Endothelial cell of umbilical vein (primary cell): ENCODE results near the gene LHFPL6. TPM values are rescaled to one million over a fixed set of nuclear protein-coding genes. Genes with fewer than 3 reads are reported as not detected.

Source experiments
- BruUV-seq: library from RNA; stranded (reverse); fragments of 400-500 nt; replicated peaks from 2 replicates; lab custom pipeline; 2021; lab: Mats Ljungman, UMichigan
- CTCF ChIA-PET: fragments of 300-600, 350-600 bp; sonication (Branson Sonifier 250); formaldehyde crosslinking; loops from one replicate; lab custom pipeline; 2021; ENCODE audit warnings: antibody characterized with exemption, inconsistent platforms; lab: Charles Lee
- POLR2A ChIA-PET: fragments of 300-600, 350-600 bp; sonication (Branson Sonifier 250); formaldehyde crosslinking; loops from one replicate; lab custom pipeline; 2021; ENCODE audit warnings: antibody characterized with exemption, inconsistent platforms; lab: Charles Lee
- DNase-seq: peaks from one replicate; pipeline ENCODE4 v3.0.0-alpha.2; 2011; ENCODE audit warnings: low read depth, low spot score
- FAIRE-seq: peaks from 2 replicates; lab custom pipeline; 2011; peaks lifted over from hg19 to GRCh38; lab: Jason Lieb, UNC
- H2AFZ ChIP-seq: 2 replicates; pipeline ENCODE4 v1.6.0; 2012; ENCODE audit warnings: low read depth, low read length, control low read depth, inconsistent platforms
- H3K27ac ChIP-seq: 2 replicates; pipeline ENCODE4 v1.5.1; 2011; ENCODE audit warnings: low read depth, mild to moderate bottlenecking, control low read depth, low read length, moderate library complexity; ENCODE audit not compliant: insufficient read depth
- H3K27me3 ChIP-seq, 2 experiments: 2 replicates each; pipeline versions ENCODE4 v1.6.0 to v1.6.1; 2011; ENCODE audit warnings: low read length in 2 of 2, mixed read lengths in 1 of 2; ENCODE audit not compliant: control insufficient read depth in 2 of 2, insufficient read depth in 2 of 2
- H3K36me3 ChIP-seq, 2 experiments: 2 replicates in 1 of 2; 3 replicates in 1 of 2; pipeline ENCODE4 v1.5.1; 2011; ENCODE audit warnings: low read length in 2 of 2, mild to moderate bottlenecking in 1 of 2, moderate library complexity in 1 of 2; ENCODE audit not compliant: control insufficient read depth in 2 of 2, insufficient read depth in 2 of 2; ENCODE audit errors: extremely low read depth in 1 of 2
- H3K4me1 ChIP-seq: 3 replicates; pipeline ENCODE4 v1.5.1; 2011; ENCODE audit warnings: mild to moderate bottlenecking, low read length; ENCODE audit not compliant: control insufficient read depth, insufficient read depth; ENCODE audit errors: extremely low read depth
- H3K4me2 ChIP-seq: 2 replicates; pipeline ENCODE4 v1.6.1; 2011; ENCODE audit warnings: low read length, control low read depth, mixed read lengths; ENCODE audit not compliant: insufficient read depth
- H3K4me3 ChIP-seq, 3 experiments: fragments of 200-600 bp in 1 of 3; sonication (generic), shearing (Covaris generic) in 1 of 3; replicated peaks in 1 of 3; 2 replicates each; pipeline ENCODE4 v1.5.1; 2011 to 2016; ENCODE audit warnings: control low read depth in 3 of 3, low read length in 3 of 3, mild to moderate bottlenecking in 2 of 3, inconsistent platforms in 1 of 3, low read depth in 1 of 3, moderate library complexity in 1 of 3; ENCODE audit not compliant: insufficient read depth in 1 of 3
- H3K79me2 ChIP-seq: 2 replicates; pipeline ENCODE4 v1.6.0; 2012; ENCODE audit warnings: low read length, inconsistent platforms; ENCODE audit not compliant: control insufficient read depth, insufficient read depth
- H3K9ac ChIP-seq: replicated peaks from 2 replicates; pipeline ENCODE3; 2011; ENCODE audit warnings: low read length, control low read depth; ENCODE audit not compliant: insufficient read depth; ENCODE audit errors: extremely low read depth
- H3K9me1 ChIP-seq: replicated peaks from 3 replicates; pipeline ENCODE4 v1.6.0; 2011; ENCODE audit warnings: mild to moderate bottlenecking, low read length; ENCODE audit not compliant: control insufficient read depth, insufficient read depth; ENCODE audit errors: extremely low read depth
- H3K9me3 ChIP-seq: replicated peaks from 2 replicates; pipeline ENCODE4 v1.5.1; 2012; ENCODE audit warnings: low read length, inconsistent platforms; ENCODE audit not compliant: control insufficient read depth, insufficient read depth
- H4K20me1 ChIP-seq: replicated peaks from 2 replicates; pipeline ENCODE3; 2011; ENCODE audit warnings: mild to moderate bottlenecking, low read length; ENCODE audit not compliant: control insufficient read depth, insufficient read depth; ENCODE audit errors: extremely low read depth
- EZH2 ChIP-seq: IDR thresholded peaks from 2 replicates; pipeline ENCODE4 v1.6.1; 2012; ENCODE audit warnings: borderline replicate concordance, low read depth, mild to moderate bottlenecking, moderate library complexity, low read length, inconsistent platforms; ENCODE audit not compliant: severe bottlenecking
- FOS ChIP-seq: IDR thresholded peaks from 2 replicates; pipeline ENCODE4 v1.6.1; 2011; ENCODE audit warnings: mild to moderate bottlenecking, low read length, moderate library complexity, borderline replicate concordance; ENCODE audit not compliant: insufficient read depth
- GATA2 ChIP-seq: IDR thresholded peaks from 2 replicates; pipeline ENCODE4 v1.7.0; 2011; ENCODE audit warnings: low read depth, mild to moderate bottlenecking, moderate library complexity, mixed read lengths, low read length; ENCODE audit not compliant: insufficient read length, insufficient read depth
- JUN ChIP-seq: IDR thresholded peaks from 2 replicates; pipeline ENCODE4 v1.6.1; 2011; ENCODE audit warnings: borderline replicate concordance, low read depth; ENCODE audit not compliant: insufficient read length, insufficient read depth
- MYC ChIP-seq: IDR thresholded peaks from one replicate; pipeline ENCODE4 v1.6.1; 2011; ENCODE audit warnings: mild to moderate bottlenecking, low read depth, low read length
- POLR2A ChIP-seq: IDR thresholded peaks from 2 replicates; pipeline ENCODE4 v1.6.1; 2012; ENCODE audit warnings: low read depth, mild to moderate bottlenecking, control low read depth, low read length
- POLR2AphosphoS5 ChIP-seq: IDR thresholded peaks from 2 replicates; pipeline ENCODE4 v1.6.1; 2012; ENCODE audit warnings: low read depth, mild to moderate bottlenecking, control low read depth, low read length, moderate library complexity; ENCODE audit not compliant: insufficient read depth
- dilution Hi-C: fragments of 300-500 bp; cut with MboI; formaldehyde crosslinking; loops from one replicate; pipeline ENCODE4 v1.15.0; 2019; ENCODE audit warnings: low sequenced_read_pairs; ENCODE audit not compliant: extremely low pct_ligation_motif_present
- intact Hi-C: fragments of 100-400 bp; cut with micrococcal nuclease; formaldehyde crosslinking; loops from one replicate; pipeline ENCODE4 v1.10.0; 2022
- polyA plus RNA-seq, 4 experiments: library from polyadenylated mRNA; depleted of rRNA in 3 of 4; stranded (reverse) in 3 of 4; unstranded in 1 of 4; fragments of >200 nt; gene quantifications; 2 replicates each; pipeline versions ENCODE4 v1.2.1 to v1.2.3, GENCODE V29; 2011 to 2012; ENCODE audit warnings: missing spikeins in 1 of 4
- total RNA-seq: library from RNA; stranded (reverse); gene quantifications from 2 replicates; pipeline ENCODE4 v1.2.3, GENCODE V29; 2021
- TF ChIP-seq, protein P1 (sequence below): IDR thresholded peaks from 2 replicates; pipeline ENCODE4 v1.6.1; 2011; ENCODE audit not compliant: insufficient read depth, insufficient read length
- TF ChIP-seq, protein P2 (sequence below), 2 donors: IDR thresholded peaks; 1 replicate in 1 of 2; 2 replicates in 1 of 2; pipeline ENCODE4 v1.5.1; 2011; ENCODE audit warnings: low read length in 2 of 2, mild to moderate bottlenecking in 2 of 2, moderate library complexity in 2 of 2, control low read depth in 1 of 2, inconsistent platforms in 1 of 2, low read depth in 1 of 2; ENCODE audit not compliant: insufficient read depth in 1 of 2; ENCODE audit errors: extremely low read depth in 1 of 2

LHFPL6 gene
- total and polyA plus RNA-seq, 2 donors (not counting 3 experiments of a cell fraction or from before 2014, with no cell fraction given): 17.5 to 19.4 TPM

GRCh38 chr13:39512687-39513086, 90.3 kb downstream of the LHFPL6 start:
- TF ChIP-seq, protein P1, sequence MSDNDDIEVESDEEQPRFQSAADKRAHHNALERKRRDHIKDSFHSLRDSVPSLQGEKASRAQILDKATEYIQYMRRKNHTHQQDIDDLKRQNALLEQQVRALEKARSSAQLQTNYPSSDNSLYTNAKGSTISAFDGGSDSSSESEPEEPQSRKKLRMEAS: no peak
- TF ChIP-seq, protein P2, sequence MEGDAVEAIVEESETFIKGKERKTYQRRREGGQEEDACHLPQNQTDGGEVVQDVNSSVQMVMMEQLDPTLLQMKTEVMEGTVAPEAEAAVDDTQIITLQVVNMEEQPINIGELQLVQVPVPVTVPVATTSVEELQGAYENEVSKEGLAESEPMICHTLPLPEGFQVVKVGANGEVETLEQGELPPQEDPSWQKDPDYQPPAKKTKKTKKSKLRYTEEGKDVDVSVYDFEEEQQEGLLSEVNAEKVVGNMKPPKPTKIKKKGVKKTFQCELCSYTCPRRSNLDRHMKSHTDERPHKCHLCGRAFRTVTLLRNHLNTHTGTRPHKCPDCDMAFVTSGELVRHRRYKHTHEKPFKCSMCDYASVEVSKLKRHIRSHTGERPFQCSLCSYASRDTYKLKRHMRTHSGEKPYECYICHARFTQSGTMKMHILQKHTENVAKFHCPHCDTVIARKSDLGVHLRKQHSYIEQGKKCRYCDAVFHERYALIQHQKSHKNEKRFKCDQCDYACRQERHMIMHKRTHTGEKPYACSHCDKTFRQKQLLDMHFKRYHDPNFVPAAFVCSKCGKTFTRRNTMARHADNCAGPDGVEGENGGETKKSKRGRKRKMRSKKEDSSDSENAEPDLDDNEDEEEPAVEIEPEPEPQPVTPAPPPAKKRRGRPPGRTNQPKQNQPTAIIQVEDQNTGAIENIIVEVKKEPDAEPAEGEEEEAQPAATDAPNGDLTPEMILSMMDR (IDR thresholded peaks at IDR 0.05; ENCODE audit: extremely low read depth in 1 of 2, insufficient read depth in 1 of 2, low read depth in 1 of 2, low read length in 2 of 2): no peak
- no peak for TF ChIP-seq EZH2
- no peak for TF ChIP-seq GATA2
- TF ChIP-seq MYC: no peak
- no peak for TF ChIP-seq FOS
- no peak for TF ChIP-seq POLR2AphosphoS5
- no peak for TF ChIP-seq POLR2A
- no peak for TF ChIP-seq JUN
- POLR2A ChIA-PET: interaction anchor here (0.7 kb wide), 1 partner anchor 10 kb away, joined by 3 read pairs; no protein-coding TSS in a partner anchor
- Histone ChIP-seq H3K36me3 (no peaks in the 10 kb centered on the region), H3K27me3 (no peaks in the 10 kb centered on the region), H3K4me1 (no peaks in the 10 kb centered on the region), H3K79me2 (no peaks in the 10 kb centered on the region), H3K27ac (no peak overlapping the region), H3K9me3 (no peaks in the 10 kb centered on the region), H3K9me1 (no peaks in the 10 kb centered on the region), H2AFZ (no peak overlapping the region), H3K4me3 (no peak overlapping the region), H3K9ac (no peak overlapping the region), H3K4me2 (no peak overlapping the region), H4K20me1 (no peaks in the 10 kb centered on the region)
- dilution Hi-C loops: no loop called here
- BruUV-seq: no TSS peak
- intact Hi-C loops: no loop called here
- FAIRE-seq: no peak
- no peak for DNase-seq
- CTCF ChIA-PET: interaction anchor here (1.3 to 2.6 kb wide), 2 partner anchors 14 to 100 kb away, joined by 3 to 9 read pairs; no protein-coding TSS in a partner anchor
